ENCODE results near the gene TBX10. TPM values are rescaled to one million over a fixed set of nuclear protein-coding genes. Genes with fewer than 3 reads are reported as not detected.

TBX10 gene
- total RNA-seq, 1 donor from 2014 or later: not detected

- Mint-ChIP-seq H3K36me3 (ENCODE audit: low read depth) (no peaks in the 10 kb centered on the region), H3K4me3 (ENCODE audit: unreplicated experiment) (no peak overlapping the region), H3K27me3 (ENCODE audit: low read depth) (peaks cover 16% of the 10 kb centered on the region), H3K9me3 (ENCODE audit: low read depth) (no peaks in the 10 kb centered on the region), H3K27ac (ENCODE audit: unreplicated experiment) (no peak overlapping the region), H3K4me1 (ENCODE audit: low read depth) (no peaks in the 10 kb centered on the region)
- TF ChIP-seq CTCF (IDR thresholded peaks at IDR 0.05): no peak
- peak; percentile 53 for DNase-seq (ENCODE audit: low spot score)
Observed at GRCh38 chr11:67649634-67650510, 10.3 kb upstream of the TBX10 start.

- H3K27ac Mint-ChIP-seq (ENCODE audit: unreplicated experiment): no peak overlapping the region
Observed at GRCh38 chr11:67648796-67649613, 9.4 kb upstream of the TBX10 start.

DNA sequence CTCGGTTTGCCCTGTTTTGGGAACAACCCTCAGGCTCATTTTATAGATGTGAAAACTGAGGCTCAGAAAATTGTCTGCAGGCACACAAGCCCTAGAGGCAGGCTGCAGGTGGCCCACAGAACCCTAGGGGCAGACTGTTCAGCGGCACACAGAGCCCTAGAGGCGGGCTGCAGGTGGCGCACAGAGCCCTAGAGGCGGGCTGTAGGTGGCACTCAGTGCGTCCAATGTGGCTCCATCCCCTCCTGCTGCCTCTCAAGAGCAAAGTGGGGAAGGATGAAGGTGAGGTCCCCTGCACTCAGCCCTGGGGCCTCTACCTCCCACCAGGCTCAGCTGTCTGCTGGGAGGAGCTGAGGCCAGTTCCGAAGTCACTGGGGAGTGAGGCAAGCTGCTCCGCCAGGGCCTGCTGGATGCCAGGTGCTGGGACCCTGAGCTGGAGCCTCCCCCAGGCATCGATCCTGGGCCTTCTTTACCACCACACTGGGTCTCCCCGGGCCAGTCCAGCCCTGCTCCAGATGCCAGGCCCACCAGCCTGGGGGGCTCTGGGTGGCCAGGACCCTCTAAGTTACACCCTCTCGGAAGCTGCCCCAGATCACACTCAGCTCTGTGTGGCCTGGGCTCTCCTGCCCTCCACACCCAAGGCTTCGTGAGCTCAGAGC lies 8.7 kb upstream of the TBX10 start:
- peak; percentile 45 for TF ChIP-seq CTCF (IDR thresholded peaks at IDR 0.05)
- DNase-seq (ENCODE audit: low spot score): no peak
- Mint-ChIP-seq H3K9me3 (ENCODE audit: low read depth) (peaks cover 3% of the 10 kb centered on the region), H3K27ac (ENCODE audit: unreplicated experiment) (no peak overlapping the region), H3K4me1 (ENCODE audit: low read depth) (no peaks in the 10 kb centered on the region), H3K36me3 (ENCODE audit: low read depth) (no peaks in the 10 kb centered on the region), H3K4me3 (ENCODE audit: unreplicated experiment) (no peak overlapping the region), H3K27me3 (ENCODE audit: low read depth) (peaks cover 14% of the 10 kb centered on the region)

More at GRCh38 chr11:67648796-67649613, 9.4 kb upstream of the TBX10 start:
- Mint-ChIP-seq H3K36me3 (ENCODE audit: low read depth) (no peaks in the 10 kb centered on the region), H3K27me3 (ENCODE audit: low read depth) (peaks cover 16% of the 10 kb centered on the region), H3K9me3 (ENCODE audit: low read depth) (peaks cover 2% of the 10 kb centered on the region), H3K4me3 (ENCODE audit: unreplicated experiment) (no peak overlapping the region), H3K4me1 (ENCODE audit: low read depth) (no peaks in the 10 kb centered on the region)
- peak; percentile 33 for DNase-seq (ENCODE audit: low spot score)
- no peak for TF ChIP-seq CTCF (IDR thresholded peaks at IDR 0.05)

- DNase-seq (ENCODE audit: low spot score): no peak
- H3K4me3 Mint-ChIP-seq (ENCODE audit: unreplicated experiment): no peak overlapping the region
- no peaks in the 10 kb centered on the region for H3K4me1 Mint-ChIP-seq (ENCODE audit: low read depth)
- H3K36me3 Mint-ChIP-seq (ENCODE audit: low read depth): no peaks in the 10 kb centered on the region
- peaks cover 12% of the 10 kb centered on the region for H3K27me3 Mint-ChIP-seq (ENCODE audit: low read depth)
- peaks cover 3% of the 10 kb centered on the region for H3K9me3 Mint-ChIP-seq (ENCODE audit: low read depth)
- H3K27ac Mint-ChIP-seq (ENCODE audit: unreplicated experiment): no peak overlapping the region
- no peak for TF ChIP-seq CTCF (IDR thresholded peaks at IDR 0.05)
Observed at GRCh38 chr11:67647471-67647870, 7.9 kb upstream of the TBX10 start.
